HEK293 (cell line): ENCODE results near the gene COL15A1.
"Not testable (repeated sequence)": the region's sequence is repeated elsewhere in the genome, so short reads cannot be mapped to it uniquely, and the experiment has no call there.

Experiments
- CTCF ChIA-PET: fragments of 350-600 bp; formaldehyde crosslinking; extraction: SDS; loops from one replicate; lab custom pipeline; 2021; ENCODE audit warnings: antibody characterized with exemption; lab: Yijun Ruan, JAX
- POLR2A ChIA-PET: fragments of 300-600 bp; formaldehyde crosslinking; extraction: SDS; loops from one replicate; lab custom pipeline; 2020; ENCODE audit warnings: antibody characterized with exemption, inconsistent platforms; lab: Yijun Ruan, JAX
- H3K27ac ChIP-seq: fragments of 200-500 bp; sonication (Bioruptor generic); 2 replicates; pipeline ENCODE4 v1.5.1; 2014; ENCODE audit warnings: low read depth, low read length, control low read depth, inconsistent platforms; ENCODE audit errors: extremely low read depth
- H3K36me3 ChIP-seq, 2 experiments: fragments of 200-500 bp in 1 of 2; sonication (Bioruptor generic) in 1 of 2; 1 replicate in 1 of 2; 2 replicates in 1 of 2; pipeline ENCODE4 v1.5.1; 2014 to 2017; ENCODE audit warnings: inconsistent platforms in 2 of 2, low read length in 2 of 2; ENCODE audit not compliant: control insufficient read depth in 2 of 2, insufficient read depth in 1 of 2
- H3K4me1 ChIP-seq: fragments of 200-500 bp; sonication (Bioruptor generic); 2 replicates; pipeline ENCODE4 v1.5.1; 2014; ENCODE audit warnings: mild to moderate bottlenecking, low read length, inconsistent platforms; ENCODE audit not compliant: control insufficient read depth, insufficient read depth
- H3K4me3 ChIP-seq: 2 replicates; pipeline ENCODE4 v1.5.1; 2011; ENCODE audit warnings: low read depth, mild to moderate bottlenecking, control low read depth, low read length, moderate library complexity
- H3K9me3 ChIP-seq: fragments of 200-500 bp; sonication (Bioruptor generic); 2 replicates; pipeline ENCODE4 v1.5.1; 2014; ENCODE audit warnings: low read depth, low read length, inconsistent platforms; ENCODE audit not compliant: control insufficient read depth, insufficient read depth
- ATF2 ChIP-seq: fragments of 450-650 bp; formaldehyde crosslinking; IDR thresholded peaks from 2 replicates; pipeline ENCODE4 v1.5.1; 2016; ENCODE audit warnings: missing biosample characterization, missing genetic modification characterization, low read depth
- HOXD13 ChIP-seq: sonication (generic); formaldehyde crosslinking; IDR thresholded peaks from 2 replicates; pipeline ENCODE4 v1.8.0; 2022; ENCODE audit warnings: missing genetic modification reagents, borderline replicate concordance
- KLF10 ChIP-seq: fragments of 450-650 bp; IDR thresholded peaks from 2 replicates; pipeline ENCODE4 v1.5.1; 2018; ENCODE audit warnings: missing biosample characterization, mild to moderate bottlenecking, missing genetic modification characterization
- KLF8 ChIP-seq: fragments of 450-650 bp; formaldehyde crosslinking; IDR thresholded peaks from 2 replicates; pipeline ENCODE4 v1.5.1; 2016; ENCODE audit warnings: missing biosample characterization, missing genetic modification characterization
- REPIN1 ChIP-seq: fragments of 450-650 bp; formaldehyde crosslinking; IDR thresholded peaks from 2 replicates; pipeline ENCODE4 v1.5.1; 2017; ENCODE audit warnings: missing biosample characterization, missing genetic modification characterization, low read depth
- SP7 ChIP-seq: fragments of 450-650 bp; formaldehyde crosslinking; IDR thresholded peaks from 2 replicates; pipeline ENCODE4 v1.5.1; 2016; ENCODE audit warnings: missing biosample characterization, missing genetic modification characterization
- ZBTB26 ChIP-seq: fragments of 450-650 bp; formaldehyde crosslinking; optimal IDR thresholded peaks from 2 replicates; pipeline ENCODE3; 2016; ENCODE audit warnings: missing biosample characterization, mild to moderate bottlenecking, missing genetic modification characterization
- ZNF155 ChIP-seq: fragments of 450-650 bp; formaldehyde crosslinking; IDR thresholded peaks from 2 replicates; pipeline ENCODE4 v1.5.1; 2016; ENCODE audit warnings: missing biosample characterization, missing genetic modification characterization
- ZNF214 ChIP-seq: fragments of 450-650 bp; formaldehyde crosslinking; IDR thresholded peaks from 2 replicates; pipeline ENCODE4 v1.5.1; 2017; ENCODE audit warnings: missing biosample characterization, mild to moderate bottlenecking, missing genetic modification characterization, borderline replicate concordance
- ZNF292 ChIP-seq: fragments of 450-650 bp; formaldehyde crosslinking; IDR thresholded peaks from 2 replicates; pipeline ENCODE4 v1.5.1; 2016; ENCODE audit warnings: low read depth, missing biosample characterization, missing genetic modification characterization, borderline replicate concordance
- ZNF398 ChIP-seq: fragments of 450-650 bp; formaldehyde crosslinking; IDR thresholded peaks from 2 replicates; pipeline ENCODE4 v1.5.1; 2017; ENCODE audit warnings: missing biosample characterization, missing genetic modification characterization
- ZNF416 ChIP-seq: fragments of 450-650 bp; formaldehyde crosslinking; IDR thresholded peaks from 2 replicates; pipeline ENCODE4 v1.5.1; 2016; ENCODE audit warnings: missing biosample characterization, missing genetic modification characterization
- ZNF426 ChIP-seq: fragments of 450-650 bp; formaldehyde crosslinking; IDR thresholded peaks from 2 replicates; pipeline ENCODE4 v1.5.1; 2017; ENCODE audit warnings: missing biosample characterization, missing genetic modification characterization, mild to moderate bottlenecking, inconsistent platforms, moderate library complexity
- ZNF514 ChIP-seq: fragments of 450-650 bp; formaldehyde crosslinking; IDR thresholded peaks from 2 replicates; pipeline ENCODE4 v1.5.1; 2016; ENCODE audit warnings: missing biosample characterization, missing genetic modification characterization
- ZNF521 ChIP-seq: fragments of 450-650 bp; formaldehyde crosslinking; IDR thresholded peaks from 2 replicates; pipeline ENCODE4 v1.5.1; 2017; ENCODE audit warnings: missing biosample characterization, mild to moderate bottlenecking, missing genetic modification characterization
- ZNF76 ChIP-seq: fragments of 450-650 bp; formaldehyde crosslinking; IDR thresholded peaks from 2 replicates; pipeline ENCODE4; 2016; ENCODE audit warnings: low read depth, missing biosample characterization, missing genetic modification characterization, borderline replicate concordance
- ZNF777 ChIP-seq: fragments of 450-650 bp; formaldehyde crosslinking; IDR thresholded peaks from 2 replicates; pipeline ENCODE4 v1.5.1; 2017; ENCODE audit warnings: missing biosample characterization, missing genetic modification characterization, borderline replicate concordance
- TF ChIP-seq, protein P1 (sequence below): fragments of 450-650 bp; formaldehyde crosslinking; IDR thresholded peaks from 2 replicates; pipeline ENCODE4 v1.5.1; 2016; ENCODE audit warnings: missing biosample characterization, missing genetic modification characterization
- TF ChIP-seq, protein P2 (sequence below): fragments of 450-650 bp; formaldehyde crosslinking; IDR thresholded peaks from 2 replicates; pipeline ENCODE4 v1.5.1; 2017; ENCODE audit warnings: missing biosample characterization, missing genetic modification characterization
- TF ChIP-seq, protein P3 (sequence below): fragments of 450-650 bp; formaldehyde crosslinking; IDR thresholded peaks from 2 replicates; pipeline ENCODE4 v1.5.1; 2016; ENCODE audit warnings: missing biosample characterization, missing genetic modification characterization

Gene COL15A1

DNA sequence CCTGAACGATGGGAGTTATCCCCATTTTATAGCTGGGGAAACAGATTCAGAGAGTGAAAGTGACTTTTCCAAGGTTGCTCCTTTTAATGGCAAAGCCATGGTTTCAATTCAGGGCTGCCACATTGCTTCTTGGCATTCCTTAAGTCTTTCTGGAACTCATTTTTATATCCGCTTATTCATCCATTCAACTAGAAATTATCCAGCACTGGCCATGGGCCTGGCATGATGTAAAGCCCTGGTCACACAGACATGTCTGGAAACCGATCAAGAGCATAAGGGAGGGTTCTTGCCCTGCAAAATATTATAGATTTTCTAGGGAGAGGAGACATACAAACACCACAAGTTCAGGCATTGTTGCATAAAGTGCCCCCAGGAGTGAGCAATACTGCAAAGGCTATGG is 43.0 kb upstream of the COL15A1 start:
- Histone ChIP-seq H3K9me3 (no peaks in the 10 kb centered on the region), H3K36me3 (no peaks in the 10 kb centered on the region), H3K4me3 (no peak overlapping the region), H3K4me1 (no peaks in the 10 kb centered on the region), H3K27ac (no peak overlapping the region)
- POLR2A ChIA-PET, result no interaction called here
- CTCF ChIA-PET, result interaction anchor here (0.6 kb wide), 1 partner anchor 13 kb away, joined by 3 read pairs; no protein-coding TSS in a partner anchor
- TF ChIP-seq ZNF521 (tag by site-specific recombination), result no peak

- not testable (repeated sequence) for H3K4me3 ChIP-seq, H3K4me1 ChIP-seq
Observed at GRCh38 chr9:98901843-98902242, 41.9 kb upstream of the COL15A1 start.

DNA sequence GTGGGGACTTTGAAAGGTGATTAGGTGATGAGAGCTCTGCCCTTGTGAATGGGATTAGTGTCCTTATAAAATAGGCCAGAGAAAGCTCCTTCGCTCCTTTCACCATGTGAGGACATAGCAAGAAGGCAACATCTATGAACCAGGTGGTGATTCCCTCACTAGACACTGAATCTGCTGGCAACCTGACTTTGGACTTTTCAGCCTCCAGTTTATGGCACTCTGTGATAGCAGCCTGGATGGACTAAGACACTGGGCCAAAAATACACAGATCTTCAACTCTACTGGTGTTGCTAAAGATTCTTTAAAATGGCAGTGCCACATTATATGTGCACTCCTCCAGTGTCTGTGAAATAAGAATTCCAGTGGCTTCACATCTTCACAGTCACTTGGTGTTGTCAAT is 41.2 kb upstream of the COL15A1 start:
- POLR2A ChIA-PET, result no interaction called here
- no peak for TF ChIP-seq ZNF777 (tag by site-specific recombination)
- no peak for TF ChIP-seq KLF8 (tag by site-specific recombination)
- no peak for TF ChIP-seq ZNF155
- TF ChIP-seq ZNF514 (tag by site-specific recombination), result no peak
- TF ChIP-seq ZBTB26 (tag by site-specific recombination), result no peak
- TF ChIP-seq, protein P1, sequence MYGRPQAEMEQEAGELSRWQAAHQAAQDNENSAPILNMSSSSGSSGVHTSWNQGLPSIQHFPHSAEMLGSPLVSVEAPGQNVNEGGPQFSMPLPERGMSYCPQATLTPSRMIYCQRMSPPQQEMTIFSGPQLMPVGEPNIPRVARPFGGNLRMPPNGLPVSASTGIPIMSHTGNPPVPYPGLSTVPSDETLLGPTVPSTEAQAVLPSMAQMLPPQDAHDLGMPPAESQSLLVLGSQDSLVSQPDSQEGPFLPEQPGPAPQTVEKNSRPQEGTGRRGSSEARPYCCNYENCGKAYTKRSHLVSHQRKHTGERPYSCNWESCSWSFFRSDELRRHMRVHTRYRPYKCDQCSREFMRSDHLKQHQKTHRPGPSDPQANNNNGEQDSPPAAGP, result no peak
- TF ChIP-seq, protein P2, sequence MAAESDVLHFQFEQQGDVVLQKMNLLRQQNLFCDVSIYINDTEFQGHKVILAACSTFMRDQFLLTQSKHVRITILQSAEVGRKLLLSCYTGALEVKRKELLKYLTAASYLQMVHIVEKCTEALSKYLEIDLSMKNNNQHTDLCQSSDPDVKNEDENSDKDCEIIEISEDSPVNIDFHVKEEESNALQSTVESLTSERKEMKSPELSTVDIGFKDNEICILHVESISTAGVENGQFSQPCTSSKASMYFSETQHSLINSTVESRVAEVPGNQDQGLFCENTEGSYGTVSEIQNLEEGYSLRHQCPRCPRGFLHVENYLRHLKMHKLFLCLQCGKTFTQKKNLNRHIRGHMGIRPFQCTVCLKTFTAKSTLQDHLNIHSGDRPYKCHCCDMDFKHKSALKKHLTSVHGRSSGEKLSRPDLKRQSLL, result no peak
- TF ChIP-seq, protein P3, sequence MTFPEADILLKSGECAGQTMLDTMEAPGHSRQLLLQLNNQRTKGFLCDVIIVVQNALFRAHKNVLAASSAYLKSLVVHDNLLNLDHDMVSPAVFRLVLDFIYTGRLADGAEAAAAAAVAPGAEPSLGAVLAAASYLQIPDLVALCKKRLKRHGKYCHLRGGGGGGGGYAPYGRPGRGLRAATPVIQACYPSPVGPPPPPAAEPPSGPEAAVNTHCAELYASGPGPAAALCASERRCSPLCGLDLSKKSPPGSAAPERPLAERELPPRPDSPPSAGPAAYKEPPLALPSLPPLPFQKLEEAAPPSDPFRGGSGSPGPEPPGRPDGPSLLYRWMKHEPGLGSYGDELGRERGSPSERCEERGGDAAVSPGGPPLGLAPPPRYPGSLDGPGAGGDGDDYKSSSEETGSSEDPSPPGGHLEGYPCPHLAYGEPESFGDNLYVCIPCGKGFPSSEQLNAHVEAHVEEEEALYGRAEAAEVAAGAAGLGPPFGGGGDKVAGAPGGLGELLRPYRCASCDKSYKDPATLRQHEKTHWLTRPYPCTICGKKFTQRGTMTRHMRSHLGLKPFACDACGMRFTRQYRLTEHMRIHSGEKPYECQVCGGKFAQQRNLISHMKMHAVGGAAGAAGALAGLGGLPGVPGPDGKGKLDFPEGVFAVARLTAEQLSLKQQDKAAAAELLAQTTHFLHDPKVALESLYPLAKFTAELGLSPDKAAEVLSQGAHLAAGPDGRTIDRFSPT (tag by site-specific recombination), result no peak
- TF ChIP-seq ZNF214 (tag by site-specific recombination), result no peak
- TF ChIP-seq ZNF416 (tag by site-specific recombination), result no peak
- TF ChIP-seq HOXD13 (CRISPR knock-in tag), result no peak
- Histone ChIP-seq H3K9me3 (no peaks in the 10 kb centered on the region), H3K4me1 (no peaks in the 10 kb centered on the region), H3K36me3 (no peaks in the 10 kb centered on the region), H3K4me3 (no peak overlapping the region), H3K27ac (no peak overlapping the region)
- CTCF ChIA-PET, result no interaction called here

More at GRCh38 chr9:98901843-98902242, 41.9 kb upstream of the COL15A1 start:
- H3K27ac ChIP-seq, CTCF ChIA-PET, POLR2A ChIA-PET, H3K36me3 ChIP-seq, H3K9me3 ChIP-seq: not testable (repeated sequence)

- ChIA-PET CTCF (no interaction called here), POLR2A (no interaction called here)
- H3K36me3 ChIP-seq, result no peaks in the 10 kb centered on the region
- no peak overlapping the region for H3K4me3 ChIP-seq
- no peak overlapping the region for H3K27ac ChIP-seq
- no peaks in the 10 kb centered on the region for H3K4me1 ChIP-seq
- H3K9me3 ChIP-seq, result no peaks in the 10 kb centered on the region
- TF ChIP-seq ZNF398 (tag by site-specific recombination) (no peak), ZNF426 (tag by site-specific recombination) (no peak), ATF2 (tag by site-specific recombination) (no peak), KLF10 (tag by site-specific recombination) (no peak), SP7 (tag by site-specific recombination) (no peak), ZNF76 (no peak), REPIN1 (tag by site-specific recombination) (no peak), ZNF292 (tag by site-specific recombination) (no peak)
Observed at GRCh38 chr9:98902925-98903324, 40.8 kb upstream of the COL15A1 start.
